Measurements from ENCODE around the gene ASXL1. TPM values are rescaled to one million over a fixed set of nuclear protein-coding genes. Genes with fewer than 3 reads are reported as not detected.

ASXL1 gene
- polyA plus RNA-seq, 1 experiment = 28.9 TPM

- H3K4me3 ChIP-seq (ENCODE audit: low read depth, low read length) = no peak overlapping the region
- ChIA-PET CTCF (interaction anchor here (0.9 kb wide), 1 partner anchor 174 kb away, joined by 3 read pairs; no protein-coding TSS in a partner anchor), POLR2A (no interaction called here)
- no peak for DNase-seq (ENCODE audit: low read depth, low spot score)
- no peaks in the 10 kb centered on the region; the same call in 1 of the 2 replicates for H3K9me3 ChIP-seq (ENCODE audit: control insufficient read depth, insufficient read depth, low read length)
- H3K27ac ChIP-seq (ENCODE audit: low read depth, low read length) = no peak overlapping the region
- TF ChIP-seq CTCF (IDR thresholded peaks at IDR 0.05; ENCODE audit: low read depth, low read length) = no peak
- H3K27me3 ChIP-seq (ENCODE audit: control insufficient read depth, insufficient read depth, low read length) = no peaks in the 10 kb centered on the region
Measured at GRCh38 chr20:32478576-32478975, 120.4 kb downstream of the ASXL1 start.

GRCh38 chr20:32479012-32479411, 120.9 kb downstream of the ASXL1 start:
- CTCF ChIA-PET = no interaction called here
- DNase-seq (ENCODE audit: low read depth, low spot score) = no peak
- TF ChIP-seq CTCF (IDR thresholded peaks at IDR 0.05; ENCODE audit: low read depth, low read length) = no peak
- POLR2A ChIA-PET = no interaction called here
- H3K27me3 ChIP-seq (ENCODE audit: control insufficient read depth, insufficient read depth, low read length) = no peaks in the 10 kb centered on the region
- no peak overlapping the region for H3K4me3 ChIP-seq (ENCODE audit: low read depth, low read length)
- H3K27ac ChIP-seq (ENCODE audit: low read depth, low read length) = no peak overlapping the region
- no peaks in the 10 kb centered on the region; the same call in 1 of the 2 replicates for H3K9me3 ChIP-seq (ENCODE audit: control insufficient read depth, insufficient read depth, low read length)

- Histone ChIP-seq H3K27ac (ENCODE audit: low read depth, low read length) (no peak overlapping the region), H3K9me3 (ENCODE audit: control insufficient read depth, insufficient read depth, low read length) (no peaks in the 10 kb centered on the region; the same call in 1 of the 2 replicates), H3K27me3 (ENCODE audit: control insufficient read depth, insufficient read depth, low read length) (no peaks in the 10 kb centered on the region), H3K4me3 (ENCODE audit: low read depth, low read length) (no peak overlapping the region)
- POLR2A ChIA-PET = no interaction called here
- no peak for DNase-seq (ENCODE audit: low read depth, low spot score)
- no peak for TF ChIP-seq CTCF (IDR thresholded peaks at IDR 0.05; ENCODE audit: low read depth, low read length)
- CTCF ChIA-PET = no interaction called here
Measured at GRCh38 chr20:32479697-32480171, 121.6 kb downstream of the ASXL1 start.

- Histone ChIP-seq H3K9me3 (ENCODE audit: control insufficient read depth, insufficient read depth, low read length) (no peaks in the 10 kb centered on the region; the same call in 1 of the 2 replicates), H3K27me3 (ENCODE audit: control insufficient read depth, insufficient read depth, low read length) (no peaks in the 10 kb centered on the region), H3K4me3 (ENCODE audit: low read depth, low read length) (0 out of 2 replicates have a peak overlapping the region, but pooled peaks have one; percentile 10), H3K27ac (ENCODE audit: low read depth, low read length) (no peak overlapping the region)
- ChIA-PET POLR2A (interaction anchor here (0.5 to 0.7 kb wide), 2 partner anchors 24 to 207 kb away, joined by 3 read pairs; no protein-coding TSS in a partner anchor), CTCF (interaction anchor here (0.8 kb wide), 1 partner anchor 172 kb away, joined by 4 read pairs; no protein-coding TSS in a partner anchor)
- DNase-seq (ENCODE audit: low read depth, low spot score) = no peak
- TF ChIP-seq CTCF (IDR thresholded peaks at IDR 0.05; ENCODE audit: low read depth, low read length) = no peak
Measured at GRCh38 chr20:32480371-32481241, 122.5 kb downstream of the ASXL1 start.
